Breast epithelium (tissue), 3 donors: Measurements from ENCODE around the gene GCLM.

Experiments used
- POLR2AphosphoS5 ChIP-seq, 3 donors: sonication (generic); formaldehyde crosslinking; IDR thresholded peaks; one replicate each; pipeline ENCODE4 v1.6.1; 2017; ENCODE audit warnings: antibody characterized with exemption in 3 of 3
- TF ChIP-seq, protein P1 (sequence below), 3 donors: fragments of 450-650 bp; IDR thresholded peaks; one replicate each; pipeline ENCODE4 v1.5.1; 2016 to 2017; ENCODE audit warnings: antibody characterized with exemption in 3 of 3, mild to moderate bottlenecking in 3 of 3, moderate library complexity in 3 of 3

DNA sequence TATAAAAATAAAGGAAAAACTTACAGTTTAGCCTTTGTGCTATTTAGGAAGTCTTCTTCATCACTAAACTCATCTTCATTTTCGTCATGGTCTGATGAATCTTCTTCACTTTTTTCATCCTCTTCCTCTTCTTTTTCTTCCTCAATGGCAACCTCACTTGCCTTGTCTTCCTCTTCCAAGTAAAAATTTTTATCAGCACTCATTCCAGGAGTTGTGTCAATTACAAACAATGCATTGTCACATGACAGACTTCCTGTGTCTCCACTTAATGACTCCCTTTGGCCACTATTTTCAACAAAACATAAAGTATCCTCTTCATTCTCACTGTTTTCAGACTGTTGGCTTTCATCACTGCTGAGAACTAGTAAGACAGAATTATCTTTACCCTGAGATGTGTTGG is 33.0 kb downstream of the GCLM start:
- TF ChIP-seq, protein P1, sequence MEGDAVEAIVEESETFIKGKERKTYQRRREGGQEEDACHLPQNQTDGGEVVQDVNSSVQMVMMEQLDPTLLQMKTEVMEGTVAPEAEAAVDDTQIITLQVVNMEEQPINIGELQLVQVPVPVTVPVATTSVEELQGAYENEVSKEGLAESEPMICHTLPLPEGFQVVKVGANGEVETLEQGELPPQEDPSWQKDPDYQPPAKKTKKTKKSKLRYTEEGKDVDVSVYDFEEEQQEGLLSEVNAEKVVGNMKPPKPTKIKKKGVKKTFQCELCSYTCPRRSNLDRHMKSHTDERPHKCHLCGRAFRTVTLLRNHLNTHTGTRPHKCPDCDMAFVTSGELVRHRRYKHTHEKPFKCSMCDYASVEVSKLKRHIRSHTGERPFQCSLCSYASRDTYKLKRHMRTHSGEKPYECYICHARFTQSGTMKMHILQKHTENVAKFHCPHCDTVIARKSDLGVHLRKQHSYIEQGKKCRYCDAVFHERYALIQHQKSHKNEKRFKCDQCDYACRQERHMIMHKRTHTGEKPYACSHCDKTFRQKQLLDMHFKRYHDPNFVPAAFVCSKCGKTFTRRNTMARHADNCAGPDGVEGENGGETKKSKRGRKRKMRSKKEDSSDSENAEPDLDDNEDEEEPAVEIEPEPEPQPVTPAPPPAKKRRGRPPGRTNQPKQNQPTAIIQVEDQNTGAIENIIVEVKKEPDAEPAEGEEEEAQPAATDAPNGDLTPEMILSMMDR (IDR thresholded peaks at IDR 0.05), result no peak
- TF ChIP-seq POLR2AphosphoS5 (IDR thresholded peaks at IDR 0.05), result no peak
